GM18519 (cell line): ENCODE measurements around the gene TRPM2.

Experiments used
- ATAC-seq: cut with Tn5 transposase; IDR thresholded peaks from one replicate; pipeline ENCODE4 v1.9.1; 2021; ENCODE audit warnings: mild to moderate bottlenecking, moderate library complexity; ENCODE audit not compliant: unreplicated experiment, low FRiP score

Gene TRPM2

DNA sequence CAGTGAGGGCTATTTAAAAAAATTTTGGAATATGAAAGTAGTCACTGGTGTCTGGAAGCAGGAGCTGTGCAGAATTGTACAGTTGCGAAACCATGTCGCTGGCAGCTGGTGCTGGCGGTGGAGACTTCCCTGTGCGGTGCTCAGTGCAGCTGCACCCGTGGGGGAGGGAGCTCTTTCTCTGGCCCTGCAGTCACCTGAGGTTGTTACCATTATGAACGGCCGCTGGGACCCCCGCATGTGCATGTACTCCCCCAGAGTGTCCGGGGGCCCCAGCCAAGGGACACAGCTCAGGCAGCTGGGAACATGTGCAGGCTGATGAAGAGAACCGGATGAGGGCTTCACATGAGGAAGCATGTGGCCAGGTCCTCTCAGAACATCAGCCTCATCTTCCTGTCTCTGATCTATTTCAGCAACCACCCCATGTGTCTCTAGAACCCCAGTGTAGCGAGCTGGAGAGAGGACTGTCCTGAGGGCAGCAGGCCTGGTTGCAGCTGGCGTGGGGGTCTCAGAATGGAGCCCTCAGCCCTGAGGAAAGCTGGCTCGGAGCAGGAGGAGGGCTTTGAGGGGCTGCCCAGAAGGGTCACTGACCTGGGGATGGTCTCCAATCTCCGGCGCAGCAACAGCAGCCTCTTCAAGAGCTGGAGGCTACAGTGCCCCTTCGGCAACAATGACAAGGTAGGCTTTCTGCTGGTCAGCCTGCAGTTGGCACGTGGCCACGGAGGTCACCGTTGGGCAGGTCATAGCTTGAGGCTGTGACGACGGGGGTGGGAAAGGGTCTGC is at the start of gene TRPM2:
Gene TRPM2 (plus strand): TSS at position 431 of the 780 bp plus-strand sequence. CDS start 80 bp downstream, at position 511.
- no peak for ATAC-seq

DNA sequence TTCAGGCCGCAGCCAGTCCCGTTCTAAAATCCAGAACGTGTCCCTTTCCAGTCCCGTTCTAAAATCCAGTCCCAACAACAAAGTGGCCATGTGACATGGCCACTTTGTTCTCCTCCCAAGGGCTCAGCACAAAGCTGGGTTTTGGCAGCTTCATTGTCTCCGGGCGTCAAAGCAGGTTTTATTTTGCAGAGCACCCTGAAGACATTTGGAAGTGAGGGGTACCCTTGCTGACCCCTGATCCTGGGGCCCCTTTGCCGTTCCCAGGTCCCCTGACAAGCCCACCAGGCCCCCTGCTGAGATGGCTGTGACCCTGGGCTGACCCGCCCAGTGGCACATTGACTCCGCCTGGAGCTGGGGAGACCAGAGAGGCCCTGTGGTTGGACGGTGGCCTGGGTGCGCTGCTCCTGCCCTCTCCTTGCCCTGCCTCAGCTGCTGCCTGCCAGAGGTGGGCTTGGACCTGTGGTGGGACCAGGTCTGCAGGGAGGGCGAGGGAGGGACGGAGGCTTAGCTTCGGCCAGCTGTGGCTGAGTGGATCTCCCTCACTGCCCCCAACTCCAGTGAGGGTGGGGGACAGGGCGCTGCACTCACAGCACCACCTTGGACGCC is 49.3 kb upstream of the TRPM2 start:
- ATAC-seq = no peak

DNA sequence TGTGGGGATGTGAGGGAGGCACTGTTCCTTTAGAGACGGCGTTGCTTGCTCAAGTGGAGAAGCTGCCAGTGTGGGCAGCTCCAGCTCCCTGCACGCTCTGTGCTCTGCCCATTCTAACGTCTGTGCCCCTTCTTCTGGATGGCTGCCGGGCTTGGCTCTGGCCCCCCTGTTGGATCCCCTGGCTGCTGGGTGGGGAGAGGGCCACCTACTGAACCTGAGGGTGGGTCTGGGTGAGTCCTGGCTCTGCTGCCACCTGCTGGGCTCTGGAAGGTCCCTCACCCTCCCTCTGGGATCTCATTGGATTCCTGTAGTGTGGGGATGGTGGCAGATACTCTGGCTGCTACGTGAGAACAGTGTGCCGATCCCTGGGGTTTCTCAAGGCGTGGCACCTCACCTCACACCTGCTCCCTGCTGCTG is 48.5 kb upstream of the TRPM2 start:
- ATAC-seq = no peak

DNA sequence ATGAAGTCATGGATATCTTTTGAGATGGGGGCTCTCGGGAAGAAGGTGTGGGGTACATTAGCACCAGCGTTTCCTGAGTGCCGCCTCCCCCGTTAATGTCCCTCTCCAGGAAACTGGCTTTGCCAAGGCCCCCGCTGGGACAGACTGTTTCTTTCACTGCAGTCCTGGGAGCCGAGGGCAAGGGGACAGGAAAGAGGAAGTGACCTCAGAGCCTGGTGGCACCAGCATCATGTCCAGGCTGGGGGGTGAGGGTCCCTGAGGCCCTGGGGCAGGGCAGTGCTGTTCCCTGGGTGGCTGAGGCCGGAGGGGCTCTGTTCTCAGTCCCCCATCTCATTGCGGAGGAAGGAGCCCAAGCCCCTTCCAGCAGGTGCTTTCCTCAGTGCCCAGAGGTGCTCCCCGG is 47.7 kb upstream of the TRPM2 start:
- no peak for ATAC-seq

DNA sequence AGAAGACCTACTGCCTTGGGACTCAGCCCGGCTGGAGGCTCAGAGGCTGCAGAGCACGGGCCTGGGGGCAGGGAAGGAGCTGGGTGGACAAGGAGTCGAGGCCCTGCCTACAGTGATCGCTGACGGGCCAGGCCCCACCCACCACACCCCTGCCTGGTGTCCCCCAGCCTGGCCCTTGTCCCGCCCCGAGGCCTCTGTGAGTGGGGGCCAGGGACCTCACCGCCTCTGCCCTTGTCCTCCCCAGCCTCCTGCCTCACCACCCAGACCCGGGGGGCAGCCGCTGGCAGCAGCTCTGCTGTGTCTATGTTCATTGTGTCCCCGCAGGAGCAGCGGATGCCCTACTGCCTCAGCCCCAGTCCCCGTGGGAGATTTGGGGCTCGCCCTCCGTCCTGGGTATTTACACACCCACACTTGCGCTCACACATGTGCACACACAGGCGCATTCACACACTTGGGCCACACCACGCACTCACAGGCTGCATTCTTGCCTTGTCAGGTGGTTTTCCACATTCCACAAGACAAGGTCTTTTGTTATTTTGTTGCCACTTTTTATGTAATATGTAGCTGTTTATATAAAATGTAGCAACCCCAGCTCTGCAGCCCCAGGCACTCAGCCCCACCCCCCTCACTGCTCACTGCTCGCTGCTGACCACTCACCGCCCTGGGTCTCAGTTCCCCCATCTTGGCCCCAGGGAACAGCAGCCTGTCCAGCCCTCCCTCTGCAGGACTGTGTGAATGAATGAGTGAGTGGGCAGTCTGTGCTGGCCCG is 46.3 kb upstream of the TRPM2 start:
- no peak for ATAC-seq

DNA sequence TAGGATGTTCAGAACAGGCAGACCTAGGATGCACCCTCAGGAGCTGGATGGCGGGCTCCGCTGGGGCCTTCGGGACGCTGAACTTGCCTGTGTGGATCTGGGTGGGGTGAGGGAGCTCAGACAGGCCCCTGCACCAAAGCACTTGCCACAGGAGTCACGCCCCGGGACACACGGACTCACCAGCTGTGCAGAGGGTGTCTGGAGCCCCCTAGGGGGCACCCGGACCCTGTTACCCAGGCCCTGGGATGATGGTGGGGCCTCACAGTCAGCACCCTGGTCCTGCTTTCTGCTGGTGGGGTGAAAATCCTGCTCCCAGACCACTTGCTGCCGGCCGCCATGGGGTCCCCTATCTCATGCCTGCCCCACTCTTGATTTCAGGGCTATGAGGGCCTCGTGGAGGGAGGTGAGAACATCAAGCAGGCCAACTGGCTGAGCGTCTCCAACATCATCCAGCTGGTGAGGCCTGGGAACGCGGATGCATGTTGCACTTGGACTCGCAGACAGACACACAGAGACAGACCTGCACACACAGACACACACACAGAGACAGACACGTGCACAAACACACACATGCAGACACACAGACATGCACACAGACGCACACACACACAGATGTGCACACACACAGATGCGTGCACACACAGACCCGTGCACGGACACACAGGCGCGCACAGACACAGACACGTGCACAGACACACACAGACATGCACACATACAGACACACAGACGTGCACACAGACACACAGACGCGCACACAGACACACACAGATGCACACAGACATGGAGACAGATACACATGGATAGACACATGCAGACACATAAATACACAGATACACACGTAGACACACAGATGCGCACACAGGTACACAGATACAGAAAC is 42.6 kb upstream of the TRPM2 start:
- no peak for ATAC-seq

DNA sequence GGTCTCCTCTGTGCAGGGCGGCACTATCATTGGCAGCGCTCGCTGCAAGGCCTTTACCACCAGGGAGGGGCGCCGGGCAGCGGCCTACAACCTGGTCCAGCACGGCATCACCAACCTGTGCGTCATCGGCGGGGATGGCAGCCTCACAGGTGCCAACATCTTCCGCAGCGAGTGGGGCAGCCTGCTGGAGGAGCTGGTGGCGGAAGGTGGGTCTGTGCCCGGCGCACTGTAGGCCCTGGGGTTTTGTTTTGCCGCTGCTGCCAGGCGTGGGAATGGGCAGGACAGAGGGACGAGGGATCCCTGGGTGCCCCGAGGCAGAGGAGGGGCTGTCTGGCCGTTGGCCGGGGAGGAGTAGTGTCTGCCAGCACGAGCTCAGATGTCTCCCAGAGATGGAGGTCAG is 41.3 kb upstream of the TRPM2 start:
- no peak for ATAC-seq

DNA sequence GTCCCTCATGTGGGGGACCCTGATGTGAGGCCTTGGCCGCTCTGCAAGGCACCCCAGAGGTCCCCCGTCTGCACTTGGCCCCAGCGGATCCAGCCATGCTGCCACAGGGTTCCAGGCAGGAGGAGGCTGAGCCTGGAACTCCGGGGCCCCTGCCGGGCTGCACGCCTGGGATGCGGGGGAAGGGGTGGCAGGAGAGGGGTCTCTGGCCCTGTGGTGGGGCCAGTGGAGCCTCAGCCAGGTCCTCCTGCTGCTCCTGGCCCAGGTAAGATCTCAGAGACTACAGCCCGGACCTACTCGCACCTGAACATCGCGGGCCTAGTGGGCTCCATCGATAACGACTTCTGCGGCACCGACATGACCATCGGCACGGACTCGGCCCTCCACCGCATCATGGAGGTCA is 40.7 kb upstream of the TRPM2 start:
- no peak for ATAC-seq

DNA sequence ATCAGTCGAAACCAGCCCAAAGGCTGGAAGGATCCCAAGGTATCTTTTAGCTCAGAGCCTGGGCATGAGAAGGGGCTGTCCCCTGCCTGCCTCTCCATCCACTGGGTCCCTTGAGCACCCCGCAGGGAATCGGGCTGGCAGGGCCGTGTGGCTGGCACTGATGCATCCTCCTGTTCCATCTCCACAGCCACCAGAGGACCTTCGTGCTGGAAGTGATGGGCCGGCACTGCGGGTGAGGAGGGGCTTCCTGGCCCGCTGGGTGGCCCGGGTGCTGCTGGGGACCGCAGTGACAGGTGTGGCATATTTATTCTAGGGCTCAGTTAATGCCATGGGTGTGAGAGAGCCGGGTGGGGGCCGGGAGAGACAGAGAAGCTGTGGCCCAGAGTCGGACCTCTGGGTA is 40.0 kb upstream of the TRPM2 start:
- ATAC-seq = no peak

DNA sequence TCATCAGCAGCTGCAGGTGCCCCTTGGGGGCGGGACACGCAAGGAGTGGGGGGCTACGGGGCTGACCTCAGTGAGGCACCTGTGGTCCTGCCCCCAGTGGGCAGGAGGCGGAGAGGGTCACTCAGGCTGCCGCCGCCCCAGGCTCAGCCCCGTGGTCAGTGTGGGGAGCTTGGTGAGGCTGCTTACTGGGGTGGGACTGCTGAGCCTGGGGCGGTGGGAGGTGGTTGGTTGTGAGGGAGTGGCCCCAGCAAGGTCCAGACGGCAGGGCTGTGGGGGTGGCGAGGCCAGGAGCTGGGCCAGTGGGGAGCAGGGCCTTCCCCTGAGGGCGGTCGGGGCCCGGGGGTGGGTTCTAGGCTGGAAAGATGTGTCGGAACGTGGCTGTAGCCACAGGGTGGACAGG is 39.3 kb upstream of the TRPM2 start:
- ATAC-seq = no peak

DNA sequence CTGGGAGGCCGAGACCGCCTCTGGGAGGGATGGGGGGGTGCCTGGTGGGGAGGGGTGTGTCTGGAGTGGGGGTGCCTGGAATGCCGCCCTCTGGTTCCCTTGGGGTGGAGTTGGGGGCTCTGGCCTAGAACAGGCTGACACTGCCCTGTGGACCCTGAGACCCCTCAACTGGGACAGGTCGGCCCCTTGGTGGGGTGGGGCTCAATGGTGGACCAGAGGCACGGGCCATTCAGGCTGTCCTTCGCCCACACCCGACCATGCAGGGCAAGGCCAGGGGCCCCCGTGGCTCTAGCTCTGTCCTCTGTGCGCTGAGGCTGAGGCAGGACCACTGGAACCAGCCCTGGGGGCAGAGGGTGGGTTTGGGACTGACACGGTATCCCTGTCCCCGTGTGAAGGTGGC is 38.9 kb upstream of the TRPM2 start:
- ATAC-seq = no peak

DNA sequence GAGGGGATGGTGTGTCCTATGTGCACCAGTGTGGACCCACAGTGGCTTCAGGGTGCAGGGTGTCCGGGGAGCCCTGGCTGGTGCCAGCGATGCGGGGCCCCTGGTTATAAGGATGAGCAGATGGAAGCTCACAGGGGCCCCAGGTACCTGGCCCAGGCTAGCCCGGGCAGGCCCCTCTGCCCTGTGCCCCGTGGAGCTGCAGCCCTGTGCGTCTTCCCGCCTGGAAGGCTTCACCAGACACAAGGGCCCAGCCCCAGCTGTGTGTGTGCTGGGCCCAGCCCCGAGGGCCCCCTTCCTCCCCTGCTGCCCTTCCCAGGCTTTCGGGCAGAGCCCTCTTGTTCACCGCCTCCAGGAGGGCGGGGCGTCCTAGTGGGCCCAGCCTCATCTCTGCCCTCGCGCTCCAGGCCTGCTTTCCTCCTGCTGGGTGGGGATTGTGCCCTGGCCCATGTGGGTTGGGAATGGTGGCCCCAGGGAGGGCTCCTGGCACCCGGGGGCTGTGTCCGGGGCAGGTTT is 37.7 kb upstream of the TRPM2 start:
- no peak for ATAC-seq

DNA sequence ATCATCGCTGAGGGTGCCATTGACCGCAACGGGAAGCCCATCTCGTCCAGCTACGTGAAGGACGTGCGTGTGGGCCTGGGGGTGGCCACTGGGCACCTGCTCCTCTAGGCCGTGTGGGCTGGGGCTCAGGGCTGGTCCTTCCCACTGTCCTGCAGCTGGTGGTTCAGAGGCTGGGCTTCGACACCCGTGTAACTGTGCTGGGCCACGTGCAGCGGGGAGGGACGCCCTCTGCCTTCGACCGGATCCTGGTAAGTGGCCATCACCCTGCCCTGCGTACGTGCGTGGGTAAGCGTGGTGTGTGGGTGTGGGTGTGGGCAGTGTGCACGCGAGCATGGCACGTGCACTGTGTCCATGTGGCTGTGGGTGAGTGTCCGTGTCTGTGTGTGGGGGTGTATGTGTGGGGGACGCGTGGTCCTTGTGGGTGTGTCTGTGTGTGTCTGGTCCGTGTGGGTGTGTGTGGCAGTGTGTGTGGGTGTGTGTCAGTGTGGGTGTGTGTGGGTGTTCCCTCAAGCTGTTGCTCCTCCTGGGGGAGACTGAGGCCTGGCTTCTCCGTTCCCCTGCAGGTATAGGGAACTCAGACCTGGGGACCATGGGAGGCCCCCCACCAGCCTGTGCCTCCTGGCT is 37.0 kb upstream of the TRPM2 start:
- no peak for ATAC-seq

DNA sequence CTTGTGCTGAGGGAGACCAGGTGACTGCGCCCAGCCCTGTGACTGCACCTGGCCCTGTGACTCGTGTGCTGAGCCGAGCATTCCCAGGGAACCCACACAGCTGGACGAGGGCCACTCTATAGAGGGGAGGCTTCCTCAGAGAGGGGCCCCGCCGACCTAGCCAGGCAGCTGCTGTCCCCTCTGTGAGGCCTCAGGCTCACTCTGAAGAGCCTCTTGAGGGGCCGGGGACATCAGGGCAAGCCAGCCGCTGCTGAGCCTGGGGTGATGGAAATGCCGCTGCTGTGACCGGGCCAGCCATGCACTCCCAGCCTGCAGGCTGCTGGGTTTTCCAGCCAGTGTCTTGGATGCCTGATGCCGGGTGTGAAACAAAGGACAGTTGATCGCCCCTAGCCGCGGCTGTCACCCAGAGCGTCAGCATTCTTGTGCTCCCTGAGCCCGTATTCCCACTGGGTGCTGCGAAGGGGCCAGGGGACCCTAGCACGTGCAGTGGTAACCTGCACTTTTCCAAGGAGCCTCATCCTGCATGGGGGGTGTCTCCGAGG is 36.1 kb upstream of the TRPM2 start:
- no peak for ATAC-seq

DNA sequence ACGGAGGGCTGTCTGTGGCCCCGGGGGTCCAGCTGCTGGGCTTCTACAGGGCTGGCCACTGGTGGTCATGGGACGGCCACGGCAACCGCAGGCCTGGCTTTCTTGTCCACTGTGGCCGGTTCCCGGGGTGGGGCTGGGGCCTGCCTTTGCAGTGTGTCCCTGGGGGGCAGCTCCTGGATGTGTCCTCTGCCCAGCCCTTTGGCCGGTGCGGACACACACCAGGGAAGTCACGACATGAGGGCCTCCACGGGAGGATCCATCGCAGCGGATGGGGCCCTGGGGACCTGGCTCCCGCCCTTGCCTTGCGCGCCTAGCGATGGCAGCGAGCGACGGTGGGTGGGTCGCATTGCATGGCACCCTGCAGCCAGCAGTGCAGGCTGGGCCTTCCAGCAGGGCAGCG is 35.5 kb upstream of the TRPM2 start:
- no peak for ATAC-seq

DNA sequence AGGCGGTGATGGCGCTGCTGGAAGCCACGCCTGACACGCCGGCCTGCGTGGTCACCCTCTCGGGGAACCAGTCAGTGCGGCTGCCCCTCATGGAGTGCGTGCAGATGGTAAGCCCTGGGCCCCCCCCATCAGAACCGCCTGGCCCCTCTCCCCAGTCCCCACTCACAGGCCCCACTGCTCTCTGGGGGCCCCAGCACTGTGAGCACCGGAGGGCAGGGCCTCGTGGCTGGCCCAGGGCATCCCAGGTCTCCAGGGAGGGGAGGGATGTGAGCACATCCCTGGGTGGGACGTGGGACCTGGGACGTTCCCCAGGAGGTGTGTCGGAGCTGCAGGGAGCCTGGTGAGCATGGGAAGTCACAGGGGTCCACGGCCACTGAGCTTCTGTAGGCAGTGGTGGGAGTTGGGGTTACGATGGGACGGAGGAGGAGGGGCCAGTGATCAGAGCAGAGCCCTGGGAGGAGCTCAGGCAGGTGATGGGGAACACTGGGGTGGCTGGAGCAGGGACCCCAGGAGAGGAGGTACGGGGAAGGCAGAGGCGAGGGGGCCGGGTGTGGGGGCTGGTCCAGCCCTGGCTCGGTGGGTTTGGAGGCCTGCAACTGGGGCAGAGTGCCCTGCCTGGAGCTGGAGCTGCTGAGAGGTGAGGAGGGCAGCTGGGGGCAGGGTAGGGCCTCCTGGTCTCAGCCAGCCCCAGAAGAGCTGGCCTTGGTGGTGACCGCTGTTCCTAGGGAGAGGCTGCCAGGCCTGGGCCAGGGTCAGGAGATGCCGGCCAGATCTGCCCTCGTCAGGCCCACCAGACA is 34.7 kb upstream of the TRPM2 start:
- ATAC-seq = no peak

DNA sequence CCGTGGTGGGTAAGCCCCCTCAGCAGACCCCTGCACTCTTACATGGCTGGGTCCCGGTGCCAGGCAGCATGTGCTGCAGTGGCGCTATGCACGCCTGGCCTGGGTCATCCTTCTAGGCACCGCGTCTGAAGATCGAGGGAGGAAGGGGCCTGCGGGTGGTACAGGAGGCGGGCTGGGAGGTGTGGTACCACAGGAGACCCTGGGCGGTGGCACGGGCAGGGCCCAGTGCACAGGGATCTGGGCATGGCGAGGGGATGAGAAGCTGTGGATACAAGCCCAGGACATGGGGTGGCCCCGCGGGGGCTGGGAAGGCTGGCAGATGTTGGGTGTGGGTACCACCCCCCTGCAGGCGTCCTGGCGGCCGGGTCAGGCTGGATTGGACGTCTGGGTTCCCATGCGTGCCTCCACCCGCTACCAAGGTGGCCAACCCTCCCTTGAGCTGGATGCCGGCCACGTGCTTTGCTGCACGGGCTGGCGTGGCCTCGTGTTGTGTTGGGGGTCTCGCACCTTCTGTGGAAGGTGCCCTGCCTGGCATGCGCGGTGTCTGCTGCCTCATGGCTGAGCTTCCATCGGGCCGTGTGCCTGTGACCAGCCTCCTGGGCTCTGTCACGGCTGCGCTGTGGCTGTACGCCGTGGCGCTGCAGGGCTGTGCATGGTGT is 33.9 kb upstream of the TRPM2 start:
- ATAC-seq = no peak

DNA sequence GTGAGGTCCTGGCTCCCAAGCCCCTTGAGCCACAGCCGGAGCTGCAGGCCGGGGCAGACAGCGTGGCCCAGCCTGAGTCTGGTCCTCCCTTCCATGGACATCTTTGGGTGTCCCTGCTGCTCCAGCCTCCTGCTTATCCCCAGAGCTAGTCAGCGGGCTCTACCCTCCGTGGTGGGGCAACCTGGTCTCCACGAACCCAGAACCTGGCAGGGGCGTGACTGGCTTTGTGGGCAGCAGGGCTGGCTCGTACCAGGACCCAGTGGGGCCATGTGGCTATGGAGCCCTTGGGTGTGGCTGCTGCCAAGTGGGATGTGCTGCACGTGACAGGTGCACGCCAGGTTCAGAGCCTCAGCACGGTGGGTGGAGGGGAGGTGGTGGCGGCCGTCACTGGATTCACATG is 32.6 kb upstream of the TRPM2 start:
- ATAC-seq = no peak
